MM.1S (cell line): ENCODE results near the gene ZNF765.

Experiments used
- CTCF ChIP-seq: fragments of 300-600 bp; sonication (generic); IDR thresholded peaks from 2 replicates; pipeline ENCODE4 v1.5.1; 2016; ENCODE audit warnings: antibody characterized with exemption, low read length, mixed read lengths
- EZH2 ChIP-seq: fragments of 300-600 bp; sonication (generic); optimal IDR thresholded peaks from 2 replicates; pipeline ENCODE3; 2017; ENCODE audit warnings: low read depth, mild to moderate bottlenecking, antibody characterized with exemption, low read length, mixed read lengths
- EZH2phosphoT487 ChIP-seq: fragments of 300-600 bp; sonication (generic); IDR thresholded peaks from 2 replicates; pipeline ENCODE4 v1.6.1; 2018; ENCODE audit warnings: antibody characterized with exemption, low read length

- TF ChIP-seq CTCF: no peak
- TF ChIP-seq EZH2: no peak
- TF ChIP-seq EZH2phosphoT487: no peak
Measured at GRCh38 chr19:53461866-53462265, 66.9 kb downstream of the ZNF765 start.
